HL-60/S4 treated with retinoic acid at 250 ng/mL for 4 days and 3 days (cell line): Measurements from ENCODE around the gene LRRC51.
"Not testable (repeated sequence)": the region's sequence is repeated elsewhere in the genome, so short reads cannot be mapped to it uniquely, and the experiment has no call there.

ENCODE experiments used
- in situ Hi-C: fragments of 300-500 bp; cut with MboI; formaldehyde crosslinking; loops from 2 replicates; pipeline ENCODE4 v1.7.0; 2022; ENCODE audit warnings: low sequenced_read_pairs

The LRRC51 gene

GRCh38 chr11:72102946-72103753 lies 22.5 kb downstream of the LRRC51 start, which contains the start of gene LAMTOR1:
TSS of gene LAMTOR1 (minus strand) at chr11:72103297. CDS start at chr11:72103224, 73 bp downstream.
- in situ Hi-C loops: no loop called here

GRCh38 chr11:72103754-72104167 lies 23.1 kb downstream of the LRRC51 start:
- in situ Hi-C loops: no loop called here

GRCh38 chr11:72105888-72106287 lies 25.2 kb downstream of the LRRC51 start, which contains the start of gene TOMT:
TSS of gene TOMT (plus strand) at chr11:72105924. CDS start at chr11:72105952, 28 bp downstream.
- in situ Hi-C loops: loop anchor here (5.0 kb wide), 1 partner anchor 41 kb away; no protein-coding TSS in a partner anchor

- in situ Hi-C loops: no loop called here
Measured at GRCh38 chr11:72111300-72112142, 30.9 kb downstream of the LRRC51 start.

- in situ Hi-C loops: no loop called here
Measured at GRCh38 chr11:72112143-72112977, 31.7 kb downstream of the LRRC51 start, which contains the start of gene ANAPC15. TSS of gene ANAPC15 (minus strand) at chr11:72112695. CDS start at chr11:72111276, 1,419 bp downstream.

GRCh38 chr11:72112978-72113808 lies 32.5 kb downstream of the LRRC51 start:
- in situ Hi-C loops: no loop called here

- in situ Hi-C loops: no loop called here
Measured at GRCh38 chr11:72114570-72114969, 33.9 kb downstream of the LRRC51 start.

GRCh38 chr11:72116019-72116755 lies 35.5 kb downstream of the LRRC51 start:
- in situ Hi-C loops: no loop called here

GRCh38 chr11:72119198-72119597 lies 38.5 kb downstream of the LRRC51 start:
- in situ Hi-C loops: no loop called here

GRCh38 chr11:72120930-72121329 lies 40.3 kb downstream of the LRRC51 start:
- in situ Hi-C loops: no loop called here

- in situ Hi-C loops: no loop called here
Measured at GRCh38 chr11:72122607-72123006, 42.0 kb downstream of the LRRC51 start.

- in situ Hi-C loops: no loop called here
Measured at GRCh38 chr11:72123117-72123653, 42.5 kb downstream of the LRRC51 start.

GRCh38 chr11:72124046-72124445 lies 43.4 kb downstream of the LRRC51 start:
- in situ Hi-C loops: no loop called here

GRCh38 chr11:72125956-72126355 lies 45.3 kb downstream of the LRRC51 start:
- in situ Hi-C loops: no loop called here

- in situ Hi-C loops: no loop called here
Measured at GRCh38 chr11:72127923-72128322, 47.3 kb downstream of the LRRC51 start.

GRCh38 chr11:72129381-72129780 lies 48.7 kb downstream of the LRRC51 start:
- in situ Hi-C loops: no loop called here

GRCh38 chr11:72132646-72133045 lies 52.0 kb downstream of the LRRC51 start:
- in situ Hi-C loops: no loop called here

- in situ Hi-C loops: not testable (repeated sequence)
Measured at GRCh38 chr11:72135473-72135872, 54.8 kb downstream of the LRRC51 start, which contains the start of gene FOLR3. TSS of gene FOLR3 (plus strand) at chr11:72135725. CDS start at chr11:72135953, 228 bp downstream.
